Gastrocnemius medialis (tissue), 4 donors: ENCODE data around the gene LPAR4.

ENCODE experiments used
- CTCF ChIP-seq, 5 experiments: fragments of 450-650 bp in 3 of 5; fragments of 200-600 bp in 2 of 5; sonication (generic) in 2 of 5; IDR thresholded peaks in 4 of 5; conservative IDR thresholded peaks in 1 of 5; 1 replicate in 4 of 5; 2 replicates in 1 of 5; pipeline ENCODE4 v1.5.1; 2016 to 2019; ENCODE audit warnings: antibody characterized with exemption in 5 of 5, mild to moderate bottlenecking in 3 of 5, moderate library complexity in 3 of 5
- POLR2A ChIP-seq, 2 donors: fragments of 450-650 bp; IDR thresholded peaks; one replicate each; pipeline ENCODE4 v1.6.1; 2017; ENCODE audit warnings: antibody characterized with exemption in 2 of 2, mild to moderate bottlenecking in 2 of 2, moderate library complexity in 2 of 2

- TF ChIP-seq CTCF (IDR thresholded peaks at IDR 0.05 in 4 of 5, conservative IDR thresholded peaks at IDR 0.05 in 1 of 5): no peak
- no peak for TF ChIP-seq POLR2A (IDR thresholded peaks at IDR 0.05)
Measured at GRCh38 chrX:78769101-78769755, 21.7 kb downstream of the LPAR4 start.
